ENCODE data around the gene JAG1. TPM values are rescaled to one million over a fixed set of nuclear protein-coding genes. Genes with fewer than 3 reads are reported as not detected.

JAG1 gene
- total and polyA plus RNA-seq, 2 donors (not counting 3 experiments of a cell fraction or from before 2014, with no cell fraction given), result 19.7 to 37.0 TPM

DNA sequence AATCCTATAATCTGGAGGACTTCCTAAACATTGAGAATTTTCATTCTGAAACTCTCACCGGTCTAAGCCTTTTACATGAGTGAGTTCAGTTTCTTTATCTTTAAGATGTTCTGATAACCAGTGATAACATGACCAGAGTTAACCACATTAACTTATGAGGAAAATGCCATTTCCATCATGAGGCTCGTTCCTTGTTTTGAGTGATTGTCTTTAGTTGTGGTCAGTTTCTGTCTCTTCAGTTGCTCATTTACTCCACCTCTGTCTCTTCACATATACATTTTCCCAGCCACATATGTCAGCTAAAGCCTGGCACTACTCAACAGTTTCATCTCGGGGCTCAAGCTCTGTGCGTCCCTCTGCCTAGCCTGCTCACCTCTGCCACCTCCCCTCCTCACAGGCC is 70.4 kb downstream of the JAG1 start:
- Histone ChIP-seq H3K36me3 (ENCODE audit: control insufficient read depth in 2 of 2, extremely low read depth in 1 of 2, insufficient read depth in 2 of 2, low read length in 2 of 2) (no peaks in the 10 kb centered on the region), H3K9me3 (replicated peaks; ENCODE audit: control insufficient read depth, insufficient read depth, low read length) (no peaks in the 10 kb centered on the region), H3K27me3 (ENCODE audit: control insufficient read depth in 2 of 2, insufficient read depth in 2 of 2, low read length in 2 of 2) (no peaks in the 10 kb centered on the region), H3K4me3 (replicated peaks in 1 of 3; ENCODE audit: insufficient read depth in 1 of 3, low read depth in 1 of 3, low read length in 3 of 3) (no peak overlapping the region), H3K4me2 (ENCODE audit: insufficient read depth, low read length) (no peak overlapping the region), H3K27ac (ENCODE audit: insufficient read depth, low read depth, low read length) (no peak overlapping the region), H3K4me1 (ENCODE audit: control insufficient read depth, extremely low read depth, insufficient read depth, low read length) (peaks cover 20% of the 10 kb centered on the region), H4K20me1 (replicated peaks; ENCODE audit: control insufficient read depth, extremely low read depth, insufficient read depth, low read length) (no peaks in the 10 kb centered on the region), H3K9ac (replicated peaks; ENCODE audit: extremely low read depth, insufficient read depth, low read length) (no peak overlapping the region), H2AFZ (ENCODE audit: low read depth, low read length) (no peak overlapping the region), H3K79me2 (ENCODE audit: control insufficient read depth, insufficient read depth, low read length) (no peaks in the 10 kb centered on the region), H3K9me1 (replicated peaks; ENCODE audit: control insufficient read depth, extremely low read depth, insufficient read depth, low read length) (no peaks in the 10 kb centered on the region)
- no peak for FAIRE-seq
- DNase-seq (ENCODE audit: low read depth, low spot score), result no peak
- TF ChIP-seq MYC (IDR thresholded peaks at IDR 0.05; ENCODE audit: low read depth, low read length), result no peak
- TF ChIP-seq POLR2A (IDR thresholded peaks at IDR 0.05; ENCODE audit: low read depth, low read length), result no peak
- no peak for TF ChIP-seq POLR2AphosphoS5 (IDR thresholded peaks at IDR 0.05; ENCODE audit: insufficient read depth, low read depth, low read length)
- TF ChIP-seq, protein P1, sequence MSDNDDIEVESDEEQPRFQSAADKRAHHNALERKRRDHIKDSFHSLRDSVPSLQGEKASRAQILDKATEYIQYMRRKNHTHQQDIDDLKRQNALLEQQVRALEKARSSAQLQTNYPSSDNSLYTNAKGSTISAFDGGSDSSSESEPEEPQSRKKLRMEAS (IDR thresholded peaks at IDR 0.05; ENCODE audit: insufficient read depth, insufficient read length), result no peak
- no peak for TF ChIP-seq GATA2 (IDR thresholded peaks at IDR 0.05; ENCODE audit: insufficient read depth, insufficient read length, low read depth, low read length)
- TF ChIP-seq, protein P2, sequence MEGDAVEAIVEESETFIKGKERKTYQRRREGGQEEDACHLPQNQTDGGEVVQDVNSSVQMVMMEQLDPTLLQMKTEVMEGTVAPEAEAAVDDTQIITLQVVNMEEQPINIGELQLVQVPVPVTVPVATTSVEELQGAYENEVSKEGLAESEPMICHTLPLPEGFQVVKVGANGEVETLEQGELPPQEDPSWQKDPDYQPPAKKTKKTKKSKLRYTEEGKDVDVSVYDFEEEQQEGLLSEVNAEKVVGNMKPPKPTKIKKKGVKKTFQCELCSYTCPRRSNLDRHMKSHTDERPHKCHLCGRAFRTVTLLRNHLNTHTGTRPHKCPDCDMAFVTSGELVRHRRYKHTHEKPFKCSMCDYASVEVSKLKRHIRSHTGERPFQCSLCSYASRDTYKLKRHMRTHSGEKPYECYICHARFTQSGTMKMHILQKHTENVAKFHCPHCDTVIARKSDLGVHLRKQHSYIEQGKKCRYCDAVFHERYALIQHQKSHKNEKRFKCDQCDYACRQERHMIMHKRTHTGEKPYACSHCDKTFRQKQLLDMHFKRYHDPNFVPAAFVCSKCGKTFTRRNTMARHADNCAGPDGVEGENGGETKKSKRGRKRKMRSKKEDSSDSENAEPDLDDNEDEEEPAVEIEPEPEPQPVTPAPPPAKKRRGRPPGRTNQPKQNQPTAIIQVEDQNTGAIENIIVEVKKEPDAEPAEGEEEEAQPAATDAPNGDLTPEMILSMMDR (IDR thresholded peaks at IDR 0.05; ENCODE audit: extremely low read depth in 1 of 2, insufficient read depth in 1 of 2, low read depth in 1 of 2, low read length in 2 of 2), result no peak
- TF ChIP-seq FOS (IDR thresholded peaks at IDR 0.05; ENCODE audit: borderline replicate concordance, insufficient read depth, low read length), result no peak
- TF ChIP-seq EZH2 (IDR thresholded peaks at IDR 0.05; ENCODE audit: borderline replicate concordance, low read depth, low read length, severe bottlenecking), result no peak
- TF ChIP-seq JUN (IDR thresholded peaks at IDR 0.05; ENCODE audit: borderline replicate concordance, insufficient read depth, insufficient read length, low read depth), result no peak
- dilution Hi-C loops (cut with MboI; ENCODE audit: extremely low pct_ligation_motif_present, low sequenced_read_pairs) (no loop called here), intact Hi-C loops (cut with micrococcal nuclease) (no loop called here)
- CTCF ChIA-PET, result interaction anchor here (1.6 to 2.4 kb wide), 3 partner anchors 51 to 941 kb away, joined by 3 to 7 read pairs (median 5); no protein-coding TSS in a partner anchor
- POLR2A ChIA-PET, result no interaction called here
- BruUV-seq (replicated peaks), result no TSS peak

All from endothelial cell of umbilical vein (primary cell).